SJSA1 (cell line): ENCODE data around the gene NAPG. TPM values are rescaled to one million over a fixed set of nuclear protein-coding genes. Genes with fewer than 3 reads are reported as not detected.
"Not testable (repeated sequence)": the region's sequence is repeated elsewhere in the genome, so short reads cannot be mapped to it uniquely, and the experiment has no call there.

Experiments
- DNase-seq, 2 experiments: peaks; one replicate each; pipeline ENCODE4 v3.0.0-alpha.2; 2015 to 2020; ENCODE audit warnings: low spot score in 2 of 2, low read depth in 1 of 2
- H3K27ac ChIP-seq: fragments of 250-450 bp; sonication (Bioruptor Pico); 2 replicates; pipeline ENCODE4 v1.5.1; 2020; ENCODE audit warnings: mild to moderate bottlenecking, moderate library complexity
- H3K27me3 ChIP-seq: fragments of 250-450 bp; sonication (Bioruptor Pico); replicated peaks from 2 replicates; pipeline ENCODE4 v1.5.1; 2020; ENCODE audit warnings: mild to moderate bottlenecking, moderate library complexity
- H3K36me3 ChIP-seq: fragments of 250-450 bp; sonication (Bioruptor Pico); 2 replicates; pipeline ENCODE4 v1.5.1; 2020; ENCODE audit warnings: mild to moderate bottlenecking
- H3K4me1 ChIP-seq: fragments of 250-450 bp; sonication (Bioruptor Pico); replicated peaks from 2 replicates; pipeline ENCODE4 v1.6.1; 2021; ENCODE audit warnings: mild to moderate bottlenecking
- H3K4me3 ChIP-seq: fragments of 250-450 bp; sonication (Bioruptor Pico); 2 replicates; pipeline ENCODE4 v1.5.1; 2020; ENCODE audit warnings: mild to moderate bottlenecking
- H3K9me3 ChIP-seq: fragments of 250-450 bp; sonication (Bioruptor Pico); replicated peaks from 2 replicates; pipeline ENCODE4 v1.5.1; 2020; ENCODE audit warnings: mild to moderate bottlenecking
- total RNA-seq: library from RNA; depleted of rRNA; stranded (reverse); fragments of >200 nt; shearing (Covaris generic); gene quantifications from 2 replicates; pipeline ENCODE4 v1.2.3, GENCODE V29; 2014

NAPG gene
- total RNA-seq, 1 experiment from 2014 or later = 62.4 TPM

GRCh38 chr18:10564975-10565773 lies 39.3 kb downstream of the NAPG start:
- no peak for DNase-seq
- Histone ChIP-seq H3K27ac (no peak overlapping the region), H3K4me3 (no peak overlapping the region), H3K36me3 (no peaks in the 10 kb centered on the region), H3K9me3 (no peaks in the 10 kb centered on the region), H3K4me1 (no peaks in the 10 kb centered on the region), H3K27me3 (no peaks in the 10 kb centered on the region)

GRCh38 chr18:10565835-10566234 lies 40.0 kb downstream of the NAPG start:
- DNase-seq = no peak
- Histone ChIP-seq H3K36me3 (no peaks in the 10 kb centered on the region), H3K27me3 (no peaks in the 10 kb centered on the region), H3K9me3 (no peaks in the 10 kb centered on the region), H3K4me1 (no peaks in the 10 kb centered on the region), H3K4me3 (no peak overlapping the region), H3K27ac (no peak overlapping the region)

- H3K4me3 ChIP-seq = no peak overlapping the region
- H3K27me3 ChIP-seq = no peaks in the 10 kb centered on the region
- DNase-seq = no peak
- no peaks in the 10 kb centered on the region for H3K9me3 ChIP-seq
- H3K27ac ChIP-seq = no peak overlapping the region
- no peaks in the 10 kb centered on the region for H3K4me1 ChIP-seq
- H3K36me3 ChIP-seq = no peaks in the 10 kb centered on the region
Observed at GRCh38 chr18:10566390-10566789, 40.6 kb downstream of the NAPG start.

- not testable (repeated sequence) for H3K4me3 ChIP-seq, H3K4me1 ChIP-seq, DNase-seq, H3K9me3 ChIP-seq, H3K36me3 ChIP-seq, H3K27me3 ChIP-seq, H3K27ac ChIP-seq
Observed at GRCh38 chr18:10569941-10570340, 44.1 kb downstream of the NAPG start.

GRCh38 chr18:10570622-10571021 lies 44.8 kb downstream of the NAPG start:
- H3K27me3 ChIP-seq = no peaks in the 10 kb centered on the region
- H3K4me1 ChIP-seq = no peaks in the 10 kb centered on the region
- H3K4me3 ChIP-seq = no peak overlapping the region
- H3K27ac ChIP-seq = no peak overlapping the region
- no peak for DNase-seq
- no peaks in the 10 kb centered on the region for H3K36me3 ChIP-seq
- no peaks in the 10 kb centered on the region for H3K9me3 ChIP-seq

- DNase-seq = no peak
- Histone ChIP-seq H3K4me3 (no peak overlapping the region), H3K36me3 (no peaks in the 10 kb centered on the region), H3K27ac (no peak overlapping the region), H3K9me3 (no peaks in the 10 kb centered on the region), H3K4me1 (no peaks in the 10 kb centered on the region), H3K27me3 (no peaks in the 10 kb centered on the region)
Observed at GRCh38 chr18:10571537-10571936, 45.7 kb downstream of the NAPG start.

GRCh38 chr18:10573261-10573660 lies 47.4 kb downstream of the NAPG start:
- not testable (repeated sequence) for H3K4me1 ChIP-seq

GRCh38 chr18:10574412-10574811 lies 48.6 kb downstream of the NAPG start:
- H3K4me3 ChIP-seq, H3K9me3 ChIP-seq, H3K27me3 ChIP-seq, DNase-seq, H3K36me3 ChIP-seq, H3K27ac ChIP-seq: not testable (repeated sequence)
- peaks cover 17% of the 10 kb centered on the region for H3K4me1 ChIP-seq

More at GRCh38 chr18:10573261-10573660, 47.4 kb downstream of the NAPG start:
- not testable (repeated sequence) for H3K4me3 ChIP-seq, H3K27me3 ChIP-seq, H3K27ac ChIP-seq, H3K36me3 ChIP-seq, DNase-seq, H3K9me3 ChIP-seq

- not testable (repeated sequence) for H3K27ac ChIP-seq, H3K9me3 ChIP-seq, H3K36me3 ChIP-seq, H3K4me3 ChIP-seq, H3K27me3 ChIP-seq, DNase-seq
- H3K4me1 ChIP-seq = peaks cover 29% of the 10 kb centered on the region
Observed at GRCh38 chr18:10577842-10578572, 52.2 kb downstream of the NAPG start.

- H3K4me3 ChIP-seq, H3K9me3 ChIP-seq, DNase-seq, H3K27me3 ChIP-seq, H3K36me3 ChIP-seq: not testable (repeated sequence)
- 0 out of 2 replicates have a peak overlapping the region, but pooled peaks have one; percentile 54 for H3K27ac ChIP-seq
- peaks cover 29% of the 10 kb centered on the region for H3K4me1 ChIP-seq
Observed at GRCh38 chr18:10578573-10578899, 52.7 kb downstream of the NAPG start.

- H3K4me1 ChIP-seq = peaks cover 29% of the 10 kb centered on the region
Observed at GRCh38 chr18:10579079-10579867, 53.4 kb downstream of the NAPG start.

GRCh38 chr18:10580215-10580614 lies 54.4 kb downstream of the NAPG start:
- no peaks in the 10 kb centered on the region for H3K36me3 ChIP-seq
- no peaks in the 10 kb centered on the region for H3K9me3 ChIP-seq
- H3K27ac ChIP-seq = 0 out of 2 replicates have a peak overlapping the region, but pooled peaks have one; percentile 54
- H3K4me3 ChIP-seq = no peak overlapping the region
- no peaks in the 10 kb centered on the region for H3K27me3 ChIP-seq
- peaks cover 29% of the 10 kb centered on the region for H3K4me1 ChIP-seq
- DNase-seq = no peak

More at GRCh38 chr18:10579079-10579867, 53.4 kb downstream of the NAPG start:
- Histone ChIP-seq H3K4me3 (no peak overlapping the region), H3K36me3 (no peaks in the 10 kb centered on the region), H3K27ac (peak overlapping the region; percentile 54), H3K9me3 (no peaks in the 10 kb centered on the region), H3K27me3 (no peaks in the 10 kb centered on the region)
- DNase-seq = peak in 1 of 2 experiments; percentile 64

GRCh38 chr18:10585260-10585659 lies 59.4 kb downstream of the NAPG start:
- H3K27me3 ChIP-seq = no peaks in the 10 kb centered on the region
- H3K36me3 ChIP-seq = no peaks in the 10 kb centered on the region
- no peaks in the 10 kb centered on the region for H3K9me3 ChIP-seq
- no peak for DNase-seq
- no peak overlapping the region for H3K27ac ChIP-seq
- H3K4me3 ChIP-seq = no peak overlapping the region
- peaks cover 3% of the 10 kb centered on the region; the same call in 1 of the 2 replicates for H3K4me1 ChIP-seq

- Histone ChIP-seq H3K27me3 (no peaks in the 10 kb centered on the region), H3K4me3 (no peak overlapping the region), H3K36me3 (no peaks in the 10 kb centered on the region), H3K27ac (no peak overlapping the region), H3K9me3 (no peaks in the 10 kb centered on the region), H3K4me1 (no peaks in the 10 kb centered on the region)
- DNase-seq = no peak
Observed at GRCh38 chr18:10588975-10589374, 63.1 kb downstream of the NAPG start.
